ENCODE results near the gene SYT5. TPM values are rescaled to one million over a fixed set of nuclear protein-coding genes. Genes with fewer than 3 reads are reported as not detected.

Gene SYT5
- total and polyA plus RNA-seq, 9 of the 15 experiments (the other 6 are each of a cell fraction or from before 2014, with no cell fraction given): 1.3 to 20.9 (median 8.8) TPM

DNA sequence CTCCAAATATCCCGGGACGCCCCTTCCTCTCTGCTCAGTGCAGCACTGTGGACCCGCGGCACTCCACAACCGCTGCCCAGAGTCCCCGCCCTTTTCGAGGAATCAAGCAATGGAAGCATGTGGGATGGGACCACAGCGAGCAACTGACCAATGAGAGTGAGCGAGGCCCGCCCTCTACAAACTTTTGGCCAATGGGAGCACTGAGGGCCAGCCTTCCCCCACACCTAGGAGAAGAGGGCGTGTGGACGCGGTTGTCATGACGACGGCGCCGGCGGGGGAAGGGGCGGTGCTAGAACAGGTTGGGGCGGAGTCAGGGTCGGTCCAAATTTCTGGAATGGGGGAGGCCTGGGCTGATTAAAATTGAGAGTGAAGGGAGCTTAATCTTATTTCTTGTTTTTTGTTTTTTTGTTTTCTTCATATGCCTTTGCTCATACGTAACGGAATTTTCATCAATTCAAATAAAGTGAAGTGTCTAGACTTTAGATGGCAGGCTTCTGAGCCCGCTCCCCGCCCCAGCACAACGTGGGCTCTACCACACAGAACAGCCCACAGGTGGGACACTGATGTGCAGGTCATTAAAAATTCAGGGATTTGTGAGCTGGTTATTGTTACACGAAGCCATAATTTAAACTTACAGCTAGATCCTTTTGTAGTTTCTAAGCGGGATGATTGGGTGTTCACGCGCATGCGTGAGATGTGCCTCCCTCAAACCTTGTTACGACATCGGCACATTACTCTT, 13.4 kb downstream of the SYT5 start, which contains the start of gene DNAAF3 (continued):
- TF ChIP-seq UBTF (IDR thresholded peaks at IDR 0.05; ENCODE audit: borderline replicate concordance in 1 of 2, low read depth in 2 of 2, low read length in 2 of 2) (no peak), ZNF518B (CRISPR knock-in tag; IDR thresholded peaks at IDR 0.05) (no peak), SPI1 (IDR thresholded peaks at IDR 0.05; ENCODE audit: borderline replicate concordance, low read depth, low read length) (no peak), DLX4 (CRISPR knock-in tag; IDR thresholded peaks at IDR 0.05) (no peak), GATAD2B (IDR thresholded peaks at IDR 0.05; ENCODE audit: borderline replicate concordance) (no peak), ZNF639 (CRISPR knock-in tag; conservative IDR thresholded peaks at IDR 0.05 in 1 of 2, IDR thresholded peaks at IDR 0.05 in 1 of 2) (no peak), MLLT1 (IDR thresholded peaks at IDR 0.05) (no peak), ZNF224 (CRISPR knock-in tag; IDR thresholded peaks at IDR 0.05) (no peak), RUNX1 (IDR thresholded peaks at IDR 0.05; ENCODE audit: low read depth) (no peak), ARNT (IDR thresholded peaks at IDR 0.05) (peak in 1 of 2 experiments; percentile 45; a peak in 1 of 4 replicates), WHSC1 (IDR thresholded peaks at IDR 0.05; ENCODE audit: low read length) (no peak), CBX1 (IDR thresholded peaks at IDR 0.05; ENCODE audit: low read depth) (no peak)
- TF ChIP-seq, protein P1, sequence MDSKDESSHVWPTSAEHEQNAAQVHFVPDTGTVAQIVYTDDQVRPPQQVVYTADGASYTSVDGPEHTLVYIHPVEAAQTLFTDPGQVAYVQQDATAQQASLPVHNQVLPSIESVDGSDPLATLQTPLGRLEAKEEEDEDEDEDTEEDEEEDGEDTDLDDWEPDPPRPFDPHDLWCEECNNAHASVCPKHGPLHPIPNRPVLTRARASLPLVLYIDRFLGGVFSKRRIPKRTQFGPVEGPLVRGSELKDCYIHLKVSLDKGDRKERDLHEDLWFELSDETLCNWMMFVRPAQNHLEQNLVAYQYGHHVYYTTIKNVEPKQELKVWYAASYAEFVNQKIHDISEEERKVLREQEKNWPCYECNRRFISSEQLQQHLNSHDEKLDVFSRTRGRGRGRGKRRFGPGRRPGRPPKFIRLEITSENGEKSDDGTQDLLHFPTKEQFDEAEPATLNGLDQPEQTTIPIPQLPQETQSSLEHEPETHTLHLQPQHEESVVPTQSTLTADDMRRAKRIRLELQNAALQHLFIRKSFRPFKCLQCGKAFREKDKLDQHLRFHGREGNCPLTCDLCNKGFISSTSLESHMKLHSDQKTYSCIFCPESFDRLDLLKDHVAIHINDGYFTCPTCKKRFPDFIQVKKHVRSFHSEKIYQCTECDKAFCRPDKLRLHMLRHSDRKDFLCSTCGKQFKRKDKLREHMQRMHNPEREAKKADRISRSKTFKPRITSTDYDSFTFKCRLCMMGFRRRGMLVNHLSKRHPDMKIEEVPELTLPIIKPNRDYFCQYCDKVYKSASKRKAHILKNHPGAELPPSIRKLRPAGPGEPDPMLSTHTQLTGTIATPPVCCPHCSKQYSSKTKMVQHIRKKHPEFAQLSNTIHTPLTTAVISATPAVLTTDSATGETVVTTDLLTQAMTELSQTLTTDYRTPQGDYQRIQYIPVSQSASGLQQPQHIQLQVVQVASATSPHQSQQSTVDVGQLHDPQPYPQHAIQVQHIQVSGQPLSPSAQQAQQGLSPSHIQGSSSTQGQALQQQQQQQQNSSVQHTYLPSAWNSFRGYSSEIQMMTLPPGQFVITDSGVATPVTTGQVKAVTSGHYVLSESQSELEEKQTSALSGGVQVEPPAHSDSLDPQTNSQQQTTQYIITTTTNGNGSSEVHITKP (IDR thresholded peaks at IDR 0.05; ENCODE audit: partially characterized antibody): peak; percentile 100
